A673 (cell line): ENCODE data around the gene STAT5B. TPM values are rescaled to one million over a fixed set of nuclear protein-coding genes. Genes with fewer than 3 reads are reported as not detected.

Experiments used
- BruUV-seq: library from RNA; stranded (reverse); fragments of 400-500 nt; replicated peaks from 2 replicates; lab custom pipeline; 2021; lab: Mats Ljungman, UMichigan
- CTCF ChIA-PET: fragments of 300-600 bp; sonication (Branson Sonifier 250); formaldehyde crosslinking; loops from one replicate; lab custom pipeline; 2022; ENCODE audit warnings: antibody characterized with exemption; lab: Charles Lee
- POLR2A ChIA-PET: fragments of 300-600 bp; sonication (Branson Sonifier 250); formaldehyde crosslinking; loops from one replicate; lab custom pipeline; 2022; ENCODE audit warnings: antibody characterized with exemption; ENCODE audit not compliant: low non-redundant PET; lab: Charles Lee
- DNase-seq: peaks from one replicate; pipeline ENCODE4 v3.0.0-alpha.2; 2015; ENCODE audit warnings: low spot score
- H3K27ac ChIP-seq: fragments of 200-600 bp; sonication (generic); 2 replicates; pipeline ENCODE4 v1.5.1; 2016; ENCODE audit warnings: mixed run types, low read depth, mild to moderate bottlenecking, mixed read lengths, antibody characterized with exemption, low read length; ENCODE audit not compliant: poor library complexity, severe bottlenecking
- H3K27me3 ChIP-seq: fragments of 200-600 bp; sonication (generic); replicated peaks from 2 replicates; pipeline ENCODE4 v1.6.1; 2017; ENCODE audit warnings: mixed run types, low read depth, mild to moderate bottlenecking, mixed read lengths, antibody characterized with exemption, low read length; ENCODE audit not compliant: insufficient read depth, poor library complexity
- H3K36me3 ChIP-seq: fragments of 200-600 bp; sonication (generic); 2 replicates; pipeline ENCODE4 v1.6.1; 2016; ENCODE audit warnings: mixed run types, mild to moderate bottlenecking, mixed read lengths, antibody characterized with exemption, low read length; ENCODE audit not compliant: insufficient read depth, poor library complexity, severe bottlenecking
- H3K4me1 ChIP-seq: fragments of 200-600 bp; sonication (generic); 2 replicates; pipeline ENCODE4 v1.6.1; 2017; ENCODE audit warnings: mixed run types, mild to moderate bottlenecking, mixed read lengths, antibody characterized with exemption, low read length; ENCODE audit not compliant: insufficient read depth, poor library complexity, severe bottlenecking
- H3K4me3 ChIP-seq: fragments of 200-600 bp; sonication (generic); 2 replicates; pipeline ENCODE4 v1.5.1; 2016; ENCODE audit warnings: low read depth, mixed run types, mild to moderate bottlenecking, mixed read lengths, low read length; ENCODE audit not compliant: poor library complexity, severe bottlenecking
- H3K9me3 ChIP-seq: fragments of 200-600 bp; sonication (generic); 2 replicates; pipeline ENCODE4 v1.6.1; 2016; ENCODE audit warnings: mixed run types, low read depth, mild to moderate bottlenecking, mixed read lengths, antibody characterized with exemption, low read length; ENCODE audit not compliant: poor library complexity, severe bottlenecking
- EZH2 ChIP-seq: fragments of 200-600 bp; sonication (generic); IDR thresholded peaks from 2 replicates; pipeline ENCODE4 v1.6.1; 2017; ENCODE audit warnings: borderline replicate concordance, low read depth, mild to moderate bottlenecking, mixed read lengths, antibody characterized with exemption, low read length; ENCODE audit not compliant: poor library complexity, severe bottlenecking
- intact Hi-C: fragments of 100-400 bp; cut with micrococcal nuclease; formaldehyde crosslinking; loops from one replicate; pipeline ENCODE4 v1.10.0; 2022; ENCODE audit not compliant: unreplicated experiment
- total RNA-seq: library from RNA; stranded (reverse); gene quantifications from 2 replicates; pipeline ENCODE4 v1.2.3, GENCODE V29; 2021
- TF ChIP-seq, protein P1 (sequence below): fragments of 300-800, 200-600 bp; sonication (generic); conservative IDR thresholded peaks from 2 replicates; pipeline ENCODE4 v1.5.1; 2017; ENCODE audit warnings: low read depth, mild to moderate bottlenecking, antibody characterized with exemption, low read length, moderate library complexity, mixed read lengths

Gene STAT5B
- total RNA-seq, 1 experiment from 2014 or later: 11.2 TPM

DNA sequence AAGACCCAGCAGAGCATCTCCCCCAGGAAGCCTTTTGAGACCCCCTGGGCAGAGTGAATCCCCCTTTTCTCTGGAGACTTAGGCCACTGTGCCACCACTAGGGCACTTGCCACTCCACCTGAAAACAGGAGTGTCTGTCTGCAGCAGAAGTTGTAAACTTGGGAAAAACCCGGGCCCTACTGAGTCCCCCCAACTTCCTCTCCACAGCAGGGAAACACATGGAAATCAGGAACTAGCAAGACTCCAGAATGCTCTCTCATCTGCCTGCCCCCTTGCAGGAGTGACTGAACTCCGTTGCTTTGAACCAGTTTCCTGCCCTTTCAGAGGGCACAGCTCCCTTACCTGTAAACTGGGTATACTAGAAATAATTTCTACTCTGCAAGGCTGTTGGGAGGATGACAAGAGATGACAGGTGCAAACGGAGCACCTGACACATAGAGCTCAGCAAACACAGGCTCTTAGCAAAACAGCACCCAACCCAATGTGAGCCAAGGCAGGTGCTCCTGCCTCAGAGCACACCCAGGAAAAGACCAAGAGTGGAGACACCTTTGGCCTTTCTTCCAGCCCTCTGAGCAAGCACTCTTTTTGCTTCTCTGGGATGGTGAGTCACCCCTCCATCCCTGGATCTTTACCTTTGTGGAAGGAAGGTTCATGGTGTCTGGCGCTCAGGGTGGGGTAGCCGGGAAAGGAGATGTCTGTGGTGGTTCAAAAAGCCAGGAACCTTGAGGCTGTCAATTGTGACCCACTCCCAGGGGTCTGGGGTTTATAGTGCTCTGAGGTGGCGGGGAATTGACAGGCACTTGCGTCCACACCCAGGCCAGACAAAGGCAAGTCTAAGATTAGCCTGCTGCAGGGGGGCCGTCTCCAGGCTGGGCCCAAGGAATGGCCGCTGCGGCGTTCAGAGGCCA lies 91.2 kb downstream of the STAT5B start, which contains the start of gene HCRT:
HCRT (minus strand) TSS at position 740 of the 908 bp plus-strand sequence; CDS start at position 653, 87 bp downstream.
- no peaks in the 10 kb centered on the region for H3K27me3 ChIP-seq
- H3K27ac ChIP-seq: no peak within 1 kb of the TSS
- POLR2A ChIA-PET: no interaction called here
- peaks cover 4% of the 10 kb centered on the region for H3K4me1 ChIP-seq
- TF ChIP-seq, protein P1, sequence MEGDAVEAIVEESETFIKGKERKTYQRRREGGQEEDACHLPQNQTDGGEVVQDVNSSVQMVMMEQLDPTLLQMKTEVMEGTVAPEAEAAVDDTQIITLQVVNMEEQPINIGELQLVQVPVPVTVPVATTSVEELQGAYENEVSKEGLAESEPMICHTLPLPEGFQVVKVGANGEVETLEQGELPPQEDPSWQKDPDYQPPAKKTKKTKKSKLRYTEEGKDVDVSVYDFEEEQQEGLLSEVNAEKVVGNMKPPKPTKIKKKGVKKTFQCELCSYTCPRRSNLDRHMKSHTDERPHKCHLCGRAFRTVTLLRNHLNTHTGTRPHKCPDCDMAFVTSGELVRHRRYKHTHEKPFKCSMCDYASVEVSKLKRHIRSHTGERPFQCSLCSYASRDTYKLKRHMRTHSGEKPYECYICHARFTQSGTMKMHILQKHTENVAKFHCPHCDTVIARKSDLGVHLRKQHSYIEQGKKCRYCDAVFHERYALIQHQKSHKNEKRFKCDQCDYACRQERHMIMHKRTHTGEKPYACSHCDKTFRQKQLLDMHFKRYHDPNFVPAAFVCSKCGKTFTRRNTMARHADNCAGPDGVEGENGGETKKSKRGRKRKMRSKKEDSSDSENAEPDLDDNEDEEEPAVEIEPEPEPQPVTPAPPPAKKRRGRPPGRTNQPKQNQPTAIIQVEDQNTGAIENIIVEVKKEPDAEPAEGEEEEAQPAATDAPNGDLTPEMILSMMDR: no peak
- TF ChIP-seq EZH2: no peak
- no peaks in the 10 kb centered on the region for H3K36me3 ChIP-seq
- no peak for DNase-seq
- intact Hi-C loops: no loop called here
- CTCF ChIA-PET: interaction anchor here (0.5 kb wide), 1 partner anchor 172 kb away, joined by 6 read pairs; no protein-coding TSS in a partner anchor
- BruUV-seq: no TSS peak
- no peaks in the 10 kb centered on the region for H3K9me3 ChIP-seq
- peak within 1 kb of the TSS; percentile 45 for H3K4me3 ChIP-seq

DNA sequence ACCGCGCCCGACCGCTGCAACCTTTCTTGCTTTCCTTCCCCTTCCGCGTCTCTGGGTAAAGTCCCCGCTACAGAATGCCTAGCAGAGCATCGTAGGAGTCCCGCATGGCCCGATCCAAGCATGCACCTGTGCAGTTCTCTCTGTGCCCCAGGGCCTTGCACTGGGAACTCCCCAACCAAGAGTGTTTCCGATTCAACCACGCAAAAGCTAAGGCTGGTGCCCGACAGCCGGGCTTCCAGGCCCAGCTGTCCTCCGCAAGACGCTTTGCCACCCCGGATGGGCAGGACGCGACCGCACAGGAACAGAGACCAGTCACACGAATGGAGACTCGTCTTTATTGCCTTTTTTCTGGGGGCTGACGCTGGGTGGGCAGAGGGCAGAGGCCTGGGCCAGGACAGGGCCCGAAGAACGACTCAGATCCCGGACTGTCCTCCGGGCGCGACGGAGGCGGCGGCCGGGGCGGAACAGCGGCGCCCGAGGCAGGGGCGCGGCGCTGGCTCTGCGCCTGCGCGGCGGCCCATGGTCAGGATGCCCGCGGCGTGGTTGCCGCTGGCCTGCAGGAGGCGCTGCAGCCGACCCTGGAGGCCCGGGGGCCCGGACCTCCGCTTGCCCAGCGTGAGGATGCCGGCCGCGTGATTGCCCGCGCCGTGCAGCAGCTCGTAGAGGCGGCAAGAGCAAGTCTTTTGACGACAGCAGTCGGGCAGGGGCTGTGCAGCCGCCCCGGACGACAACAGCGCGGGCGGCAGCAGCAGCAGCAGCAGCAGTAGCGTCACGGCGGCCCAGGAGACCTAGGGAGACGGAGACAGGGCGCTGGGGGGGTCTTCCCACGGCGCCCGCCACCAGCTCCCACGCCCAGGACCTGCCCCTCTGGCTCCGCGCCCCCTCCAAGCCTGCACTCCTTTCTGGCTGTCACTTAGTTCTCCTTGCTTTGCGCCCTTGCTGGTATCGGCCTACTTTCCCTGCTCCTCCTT lies 92.2 kb downstream of the STAT5B start:
- H3K4me3 ChIP-seq: peak overlapping the region; percentile 45
- BruUV-seq: no TSS peak
- H3K9me3 ChIP-seq: no peaks in the 10 kb centered on the region
- H3K27ac ChIP-seq: no peak overlapping the region
- TF ChIP-seq EZH2: no peak
- TF ChIP-seq, protein P1: peak; percentile 60
- no peaks in the 10 kb centered on the region for H3K36me3 ChIP-seq
- intact Hi-C loops: no loop called here
- ChIA-PET POLR2A (no interaction called here), CTCF (interaction anchor here (0.5 kb wide), 1 partner anchor 171 kb away, joined by 6 read pairs; no protein-coding TSS in a partner anchor)
- H3K4me1 ChIP-seq: peaks cover 4% of the 10 kb centered on the region
- DNase-seq: peak; percentile 63
- no peaks in the 10 kb centered on the region for H3K27me3 ChIP-seq
